ENCODE results near the gene SMIM33. TPM values are rescaled to one million over a fixed set of nuclear protein-coding genes. Genes with fewer than 3 reads are reported as not detected.

SMIM33 gene
- total RNA-seq, 1 donor from 2014 or later = not detected

- no peak overlapping the region for H3K9ac ChIP-seq
- peak overlapping the region; percentile 53 for H2AFZ ChIP-seq (replicated peaks)
- peak overlapping the region; percentile 96 for H3K27ac Mint-ChIP-seq
Measured at GRCh38 chr5:139473105-139473504, 2.3 kb downstream of the SMIM33 start.

GRCh38 chr5:139473565-139473964 lies 2.8 kb downstream of the SMIM33 start:
- Histone ChIP-seq H3K27me3 (no peaks in the 10 kb centered on the region), H3K4me1 (peaks cover 29% of the 10 kb centered on the region), H3K4me2 (peak overlapping the region; percentile 58), H4K20me1 (ENCODE audit: low read depth) (no peaks in the 10 kb centered on the region), H3K27ac (peak overlapping the region; percentile 34), H3K79me2 (ENCODE audit: low read depth) (no peaks in the 10 kb centered on the region), H2AFZ (replicated peaks) (peak overlapping the region; percentile 53), H3K9ac (no peak overlapping the region), H3K4me3 (no peak overlapping the region), H3K36me3 (no peaks in the 10 kb centered on the region), H3K9me3 (ENCODE audit: low read depth) (no peaks in the 10 kb centered on the region), H3F3A (ENCODE audit: low read depth) (peaks cover 29% of the 10 kb centered on the region)
- Mint-ChIP-seq H3K27me3 (ENCODE audit: insufficient read depth, low read depth) (peaks cover 6% of the 10 kb centered on the region), H3K4me3 (peak overlapping the region; percentile 30), H3K27ac (peak overlapping the region; percentile 96), H3K36me3 (no peaks in the 10 kb centered on the region), H3K9me3 (no peaks in the 10 kb centered on the region), H3K4me1 (peaks cover 29% of the 10 kb centered on the region)
- TF ChIP-seq EZH2 (IDR thresholded peaks at IDR 0.05) = no peak
- TF ChIP-seq, protein P1, sequence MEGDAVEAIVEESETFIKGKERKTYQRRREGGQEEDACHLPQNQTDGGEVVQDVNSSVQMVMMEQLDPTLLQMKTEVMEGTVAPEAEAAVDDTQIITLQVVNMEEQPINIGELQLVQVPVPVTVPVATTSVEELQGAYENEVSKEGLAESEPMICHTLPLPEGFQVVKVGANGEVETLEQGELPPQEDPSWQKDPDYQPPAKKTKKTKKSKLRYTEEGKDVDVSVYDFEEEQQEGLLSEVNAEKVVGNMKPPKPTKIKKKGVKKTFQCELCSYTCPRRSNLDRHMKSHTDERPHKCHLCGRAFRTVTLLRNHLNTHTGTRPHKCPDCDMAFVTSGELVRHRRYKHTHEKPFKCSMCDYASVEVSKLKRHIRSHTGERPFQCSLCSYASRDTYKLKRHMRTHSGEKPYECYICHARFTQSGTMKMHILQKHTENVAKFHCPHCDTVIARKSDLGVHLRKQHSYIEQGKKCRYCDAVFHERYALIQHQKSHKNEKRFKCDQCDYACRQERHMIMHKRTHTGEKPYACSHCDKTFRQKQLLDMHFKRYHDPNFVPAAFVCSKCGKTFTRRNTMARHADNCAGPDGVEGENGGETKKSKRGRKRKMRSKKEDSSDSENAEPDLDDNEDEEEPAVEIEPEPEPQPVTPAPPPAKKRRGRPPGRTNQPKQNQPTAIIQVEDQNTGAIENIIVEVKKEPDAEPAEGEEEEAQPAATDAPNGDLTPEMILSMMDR (IDR thresholded peaks at IDR 0.05) = no peak
- TF ChIP-seq EZH2phosphoT487 (IDR thresholded peaks at IDR 0.05) = no peak
- no peak for DNase-seq (ENCODE audit: low spot score)

More at GRCh38 chr5:139473105-139473504, 2.3 kb downstream of the SMIM33 start:
- Histone ChIP-seq H3K79me2 (ENCODE audit: low read depth) (no peaks in the 10 kb centered on the region), H3K36me3 (no peaks in the 10 kb centered on the region), H4K20me1 (ENCODE audit: low read depth) (no peaks in the 10 kb centered on the region), H3K4me1 (peaks cover 29% of the 10 kb centered on the region), H3F3A (ENCODE audit: low read depth) (peaks cover 29% of the 10 kb centered on the region), H3K9me3 (ENCODE audit: low read depth) (no peaks in the 10 kb centered on the region), H3K4me3 (no peak overlapping the region), H3K27me3 (no peaks in the 10 kb centered on the region), H3K4me2 (peak overlapping the region; percentile 58), H3K27ac (peak overlapping the region; percentile 34)
- Mint-ChIP-seq H3K36me3 (no peaks in the 10 kb centered on the region), H3K27me3 (ENCODE audit: insufficient read depth, low read depth) (peaks cover 8% of the 10 kb centered on the region), H3K9me3 (no peaks in the 10 kb centered on the region), H3K4me3 (peak overlapping the region; percentile 11), H3K4me1 (peaks cover 31% of the 10 kb centered on the region)
- DNase-seq (ENCODE audit: low spot score) = peak; percentile 88
- TF ChIP-seq EZH2 (IDR thresholded peaks at IDR 0.05) (no peak), EZH2phosphoT487 (IDR thresholded peaks at IDR 0.05) (no peak)
- TF ChIP-seq, protein P1 (IDR thresholded peaks at IDR 0.05) = no peak

DNA sequence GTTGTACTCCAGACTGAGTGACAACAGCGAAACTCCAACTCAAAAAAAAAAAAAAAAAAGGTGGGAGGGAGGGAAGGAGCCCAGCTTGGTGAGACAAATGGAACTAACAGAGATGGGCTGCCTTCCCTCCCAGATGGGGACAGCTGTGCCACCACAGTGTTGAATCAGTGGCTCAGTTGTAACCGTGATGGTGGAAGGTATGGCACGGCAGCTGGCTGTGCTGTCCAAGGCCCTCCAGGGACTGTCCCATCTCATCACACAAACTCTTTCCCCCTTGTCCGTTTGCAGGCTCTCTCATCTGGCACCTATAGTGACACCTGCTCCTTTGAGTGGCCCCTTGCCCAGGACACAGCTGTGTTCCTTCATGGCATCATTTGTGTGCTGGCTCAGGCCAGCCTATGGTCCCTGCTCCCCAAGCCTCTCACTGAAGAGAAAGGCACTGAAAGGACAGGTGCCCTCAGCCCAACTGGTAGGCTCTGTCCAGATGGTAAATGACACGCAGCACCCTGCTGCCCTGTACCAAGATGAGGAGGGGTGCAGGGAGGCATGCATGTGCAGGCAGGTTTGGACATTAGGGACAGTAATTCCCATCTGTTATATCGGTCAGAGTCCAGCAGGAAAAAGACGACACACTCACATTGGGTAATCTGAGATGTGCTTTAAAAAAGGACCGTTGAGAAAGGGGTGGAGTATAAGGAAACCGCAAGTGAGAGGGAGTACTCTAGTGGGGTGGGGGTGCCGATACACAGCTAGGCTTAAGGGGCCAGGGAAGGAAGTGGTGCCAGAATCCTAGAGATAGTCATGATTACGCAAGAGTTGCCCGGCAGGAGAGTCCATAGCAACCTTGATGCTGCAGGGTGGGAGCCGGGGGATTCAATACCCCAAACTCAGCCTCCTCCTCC lies 4.3 kb downstream of the SMIM33 start:
- no peaks in the 10 kb centered on the region for H3K9me3 ChIP-seq (ENCODE audit: low read depth)
- H3K4me3 ChIP-seq = no peak overlapping the region
- H3F3A ChIP-seq (ENCODE audit: low read depth) = peaks cover 24% of the 10 kb centered on the region
- no peak overlapping the region for H3K4me2 ChIP-seq
- DNase-seq (ENCODE audit: low spot score) = no peak
- H3K27me3 ChIP-seq = no peaks in the 10 kb centered on the region
- H3K27ac Mint-ChIP-seq = peak overlapping the region; percentile 91
- no peak overlapping the region for H2AFZ ChIP-seq (replicated peaks)
- peaks cover 31% of the 10 kb centered on the region for H3K4me1 Mint-ChIP-seq
- no peaks in the 10 kb centered on the region for H3K79me2 ChIP-seq (ENCODE audit: low read depth)
- peaks cover 4% of the 10 kb centered on the region for H3K27me3 Mint-ChIP-seq (ENCODE audit: insufficient read depth, low read depth)
- TF ChIP-seq, protein P1 (IDR thresholded peaks at IDR 0.05) = no peak
- no peak for TF ChIP-seq EZH2phosphoT487 (IDR thresholded peaks at IDR 0.05)
- TF ChIP-seq EZH2 (IDR thresholded peaks at IDR 0.05) = no peak
- H3K9ac ChIP-seq = no peak overlapping the region
- no peak overlapping the region for H3K4me3 Mint-ChIP-seq
- no peaks in the 10 kb centered on the region for H3K9me3 Mint-ChIP-seq
- no peaks in the 10 kb centered on the region for H3K36me3 Mint-ChIP-seq
- H4K20me1 ChIP-seq (ENCODE audit: low read depth) = no peaks in the 10 kb centered on the region
- peaks cover 29% of the 10 kb centered on the region for H3K4me1 ChIP-seq
- no peaks in the 10 kb centered on the region for H3K36me3 ChIP-seq
- H3K27ac ChIP-seq = no peak overlapping the region
